Activated effector memory CD4-positive, alpha-beta T cell treated with anti-CD3 and anti-CD28 coated beads, Interleukin-2, amount 50 U/mL, for 16 hours (primary cell): ENCODE results near the gene SCLY.
A peak's percentile ranks its signal among the peaks of the same experiment; 100 is the strongest.
"Not testable (repeated sequence)": the region's sequence is repeated elsewhere in the genome, so short reads cannot be mapped to it uniquely, and the experiment has no call there.

ENCODE experiments used
- DNase-seq: peaks from one replicate; pipeline ENCODE4 v3.0.0-alpha.2; 2020

SCLY gene

GRCh38 chr2:238040918-238041317, 19.9 kb upstream of the SCLY start:
- no peak for DNase-seq

GRCh38 chr2:238042090-238042489, 18.7 kb upstream of the SCLY start:
- DNase-seq = no peak

- DNase-seq = no peak
Measured at GRCh38 chr2:238042849-238043584, 17.8 kb upstream of the SCLY start.

- DNase-seq = no peak
Measured at GRCh38 chr2:238043851-238044250, 16.9 kb upstream of the SCLY start.

GRCh38 chr2:238045575-238045974, 15.2 kb upstream of the SCLY start:
- no peak for DNase-seq

GRCh38 chr2:238046725-238047270, 14.0 kb upstream of the SCLY start:
- no peak for DNase-seq

GRCh38 chr2:238053191-238053776, 7.5 kb upstream of the SCLY start:
- no peak for DNase-seq

- DNase-seq = no peak
Measured at GRCh38 chr2:238055841-238056240, 5.0 kb upstream of the SCLY start.

GRCh38 chr2:238057696-238058575, 2.9 kb upstream of the SCLY start:
- DNase-seq = not testable (repeated sequence)

- DNase-seq = no peak
Measured at GRCh38 chr2:238059505-238059904, 1.3 kb upstream of the SCLY start.

GRCh38 chr2:238060096-238060541, 682 bp upstream of the SCLY start:
- DNase-seq = no peak

GRCh38 chr2:238061315-238062202, 758 bp downstream of the SCLY start:
- no peak for DNase-seq

- DNase-seq = no peak
Measured at GRCh38 chr2:238063414-238064189, 2.8 kb downstream of the SCLY start.

GRCh38 chr2:238064376-238064775, 3.6 kb downstream of the SCLY start:
- no peak for DNase-seq

- no peak for DNase-seq
Measured at GRCh38 chr2:238065071-238065846, 4.5 kb downstream of the SCLY start.

GRCh38 chr2:238066218-238066617, 5.4 kb downstream of the SCLY start:
- DNase-seq = no peak

- not testable (repeated sequence) for DNase-seq
Measured at GRCh38 chr2:238066718-238067117, 5.9 kb downstream of the SCLY start.

GRCh38 chr2:238067939-238068338, 7.1 kb downstream of the SCLY start:
- DNase-seq = no peak

- DNase-seq = peak; percentile 66
Measured at GRCh38 chr2:238069021-238069709, 8.4 kb downstream of the SCLY start.

GRCh38 chr2:238069877-238070276, 9.1 kb downstream of the SCLY start:
- DNase-seq = no peak
